K562 (cell line): Measurements from ENCODE around the gene KCNAB1. TPM values are rescaled to one million over a fixed set of nuclear protein-coding genes. Genes with fewer than 3 reads are reported as not detected.

Experiments
- ATAC-seq: fragments of 200-7000 bp; cut with Tn5 transposase; 3 replicates; pipeline ENCODE4 v1.9.1; 2020; ENCODE audit warnings: moderate library complexity
- BruUV-seq: library from RNA; stranded (reverse); fragments of 400-500 nt; replicated peaks from 2 replicates; lab custom pipeline; 2021; lab: Mats Ljungman, UMichigan
- CTCF ChIA-PET: fragments of 300-600 bp; formaldehyde crosslinking; extraction: SDS; loops from one replicate; lab custom pipeline; 2021; ENCODE audit warnings: low intra/inter-chr PET ratio; lab: Yijun Ruan, JAX
- POLR2A ChIA-PET: fragments of 300-600, 350-650 bp; sonication (Branson Sonifier 250); formaldehyde crosslinking; extraction: SDS; loops from one replicate; lab custom pipeline; 2021; ENCODE audit warnings: antibody characterized with exemption, inconsistent platforms; lab: Yijun Ruan, JAX
- DNase-seq, 4 experiments: peaks; one replicate each; pipeline versions ENCODE4 v3.0.0 to v3.0.0-alpha.2; 2011 to 2018; ENCODE audit warnings: low spot score in 3 of 4, mixed read lengths in 3 of 4; ENCODE audit errors: extremely low read depth in 1 of 4
- FAIRE-seq: peaks from 2 replicates; lab custom pipeline; 2011; peaks lifted over from hg19 to GRCh38; lab: Jason Lieb, UNC
- H2AFZ ChIP-seq: 2 replicates; pipeline ENCODE4 v1.6.0; 2011; ENCODE audit warnings: low read depth, low read length, control low read depth, inconsistent platforms
- H3K27ac ChIP-seq: fragments of 200-600 bp; 3 replicates; pipeline ENCODE4 v1.8.0; 2011; ENCODE audit warnings: low read depth, mild to moderate bottlenecking, control low read depth, inconsistent platforms, low read length, moderate library complexity, mixed read lengths; ENCODE audit errors: extremely low read depth
- H3K27me3 ChIP-seq, 2 experiments: fragments of 300-600 bp in 1 of 2; 2 replicates in 1 of 2; 3 replicates in 1 of 2; pipeline versions ENCODE4 v1.6.0 to v1.8.0; 2011; ENCODE audit warnings: inconsistent platforms in 2 of 2, low read length in 2 of 2, mild to moderate bottlenecking in 1 of 2, mixed read lengths in 1 of 2, moderate library complexity in 1 of 2; ENCODE audit not compliant: control insufficient read depth in 2 of 2, insufficient read depth in 2 of 2
- H3K36me3 ChIP-seq: fragments of 300-600 bp; 3 replicates; pipeline ENCODE4 v1.8.0; 2011; ENCODE audit warnings: mild to moderate bottlenecking, low read length, inconsistent platforms; ENCODE audit not compliant: control insufficient read depth, insufficient read depth
- H3K4me1 ChIP-seq, 2 experiments: fragments of 200-600 bp in 1 of 2; replicated peaks in 1 of 2; 2 replicates in 1 of 2; 3 replicates in 1 of 2; pipeline versions ENCODE4 v1.5.1 to v1.8.0; 2011; ENCODE audit warnings: inconsistent platforms in 2 of 2, low read length in 2 of 2, mild to moderate bottlenecking in 1 of 2, mixed read lengths in 1 of 2, moderate library complexity in 1 of 2; ENCODE audit not compliant: control insufficient read depth in 2 of 2, insufficient read depth in 2 of 2
- H3K4me2 ChIP-seq: 2 replicates; pipeline ENCODE4 v1.6.1; 2011; ENCODE audit warnings: low read length, control low read depth, inconsistent platforms, mixed read lengths; ENCODE audit not compliant: insufficient read depth
- H3K4me3 ChIP-seq: fragments of 200-600 bp; sonication (generic), shearing (Covaris generic); 2 replicates; pipeline ENCODE4 v1.5.1; 2016; ENCODE audit warnings: control low read depth, inconsistent platforms
- H3K79me2 ChIP-seq: fragments of 200-600 bp; 3 replicates; pipeline ENCODE4 v1.8.0; 2011; ENCODE audit warnings: low read length, inconsistent platforms; ENCODE audit not compliant: control insufficient read depth, insufficient read depth
- H3K9ac ChIP-seq, 2 experiments: 2 replicates each; pipeline versions ENCODE4 v1.6.0 to v1.6.1; 2011; ENCODE audit warnings: low read depth in 2 of 2, low read length in 2 of 2, control low read depth in 1 of 2, inconsistent platforms in 1 of 2, mild to moderate bottlenecking in 1 of 2, mixed read lengths in 1 of 2; ENCODE audit not compliant: insufficient read depth in 1 of 2
- H3K9me1 ChIP-seq: one replicate; pipeline ENCODE4 v1.6.0; 2011; ENCODE audit warnings: inconsistent platforms, mild to moderate bottlenecking, low read length, moderate library complexity; ENCODE audit not compliant: control insufficient read depth, insufficient read depth
- H3K9me3 ChIP-seq: replicated peaks from 2 replicates; pipeline ENCODE4 v1.5.1; 2011; ENCODE audit warnings: low read depth, low read length, inconsistent platforms; ENCODE audit not compliant: control insufficient read depth, insufficient read depth
- H4K20me1 ChIP-seq: replicated peaks from 2 replicates; pipeline ENCODE4 v1.6.1; 2011; ENCODE audit warnings: low read length, inconsistent platforms, mixed read lengths; ENCODE audit not compliant: control insufficient read depth, insufficient read depth
- BRF1 ChIP-seq: IDR thresholded peaks from 3 replicates; pipeline ENCODE4 v1.6.1; 2011; ENCODE audit warnings: borderline replicate concordance, mild to moderate bottlenecking; ENCODE audit not compliant: insufficient read length; ENCODE audit errors: extremely low read depth
- C11orf30 ChIP-seq: fragments of 450-650 bp; IDR thresholded peaks from 2 replicates; pipeline ENCODE4 v1.6.1; 2016; ENCODE audit warnings: low read depth, mild to moderate bottlenecking
- HNRNPL ChIP-seq: fragments of 200-400 bp; formaldehyde crosslinking; IDR thresholded peaks from 2 replicates; pipeline ENCODE4 v1.6.1; 2017; ENCODE audit warnings: low read depth, mild to moderate bottlenecking, low read length
- JUND ChIP-seq, 2 experiments: IDR thresholded peaks; 2 replicates in 1 of 2; 3 replicates in 1 of 2; pipeline ENCODE4 v1.6.1; 2011; ENCODE audit warnings: borderline replicate concordance in 2 of 2, low read depth in 2 of 2, low read length in 2 of 2, improper control_type of control experiment in 1 of 2, missing biosample characterization in 1 of 2, missing genetic modification characterization in 1 of 2, missing genetic modification reagents in 1 of 2
- MCM5 ChIP-seq: fragments of 450-650 bp; IDR thresholded peaks from 2 replicates; pipeline ENCODE4 v1.6.1; 2016; ENCODE audit warnings: low read depth
- NFYB ChIP-seq: IDR thresholded peaks from 2 replicates; pipeline ENCODE4 v1.6.1; 2011; ENCODE audit warnings: mild to moderate bottlenecking, moderate library complexity; ENCODE audit not compliant: insufficient read length; ENCODE audit errors: extremely low read depth
- PML ChIP-seq: IDR thresholded peaks from 2 replicates; pipeline ENCODE4 v1.6.1; 2012; ENCODE audit warnings: low read length, inconsistent platforms
- SAFB2 ChIP-seq: fragments of 200-400 bp; formaldehyde crosslinking; IDR thresholded peaks from 2 replicates; pipeline ENCODE4 v1.6.1; 2018; ENCODE audit warnings: borderline replicate concordance, low read length, low read depth, moderate library complexity; ENCODE audit not compliant: severe bottlenecking
- SREBF1 ChIP-seq: fragments of 150-350 bp; IDR thresholded peaks from 2 replicates; pipeline ENCODE4 v1.6.1; 2014; ENCODE audit warnings: antibody characterized with exemption, low read depth, low read length, borderline replicate concordance
- WHSC1 ChIP-seq: IDR thresholded peaks from one replicate; pipeline ENCODE4 v1.6.1; 2012; ENCODE audit warnings: low read length, control low read depth, inconsistent platforms
- WGBS: fragments of 100-300 bp; shearing (Covaris generic); methylation state at CpG from one replicate; pipeline ENCODE4 v1.1.6; 2016; ENCODE audit warnings: low coverage, mixed read lengths; ENCODE audit not compliant: insufficient coverage; ENCODE audit errors: missing lambda C conversion rate; 5-methylcytosine and 5-hydroxymethylcytosine counted together
- in situ Hi-C: fragments of 300-500 bp; cut with MboI; formaldehyde crosslinking; loops from 4 replicates; pipeline ENCODE4 v1.15.0; 2018; ENCODE audit warnings: inconsistent platforms, mixed read lengths
- intact Hi-C: fragments of 100-400 bp; cut with micrococcal nuclease; formaldehyde crosslinking; loops from 2 replicates; pipeline ENCODE4 v1.14.2; 2022
- polyA plus RNA-seq, 8 experiments: library from polyadenylated mRNA; depleted of rRNA in 4 of 8; stranded (reverse) in 5 of 8; unstranded in 3 of 8; fragments of >200 nt; fragmentation: Nextera tagmentation in 2 of 8; fragmentation: Illumina TruSeq in 1 of 8; extraction: Ambion mirVana in 2 of 8; extraction: Trizol in 1 of 8; gene quantifications; 2 replicates each; pipeline versions ENCODE4 v1.2.1 to v1.2.3, GENCODE V29; 2011 to 2014; ENCODE audit warnings: inconsistent platforms in 1 of 8, missing spikeins in 1 of 8
- total RNA-seq, 7 experiments: library from RNA; depleted of rRNA in 6 of 7; stranded (reverse); fragments of >200 nt in 6 of 7; fragmentation: Illumina TruSeq in 2 of 7; extraction: Trizol in 2 of 7; gene quantifications; 2 replicates each; pipeline versions ENCODE4 v1.2.1 to v1.2.3, GENCODE V29; 2011 to 2021; ENCODE audit warnings: low replicate concordance in 1 of 7
- TF ChIP-seq, protein P1 (sequence below), 2 experiments: fragments of 450-650 bp; IDR thresholded peaks; 2 replicates each; pipeline ENCODE4 v1.6.1; 2016
- TF ChIP-seq, protein P2 (sequence below): fragments of 250-450 bp; sonication (Bioruptor Pico); IDR thresholded peaks from 2 replicates; pipeline ENCODE4 v1.4.0; 2020
- TF ChIP-seq, protein P3 (sequence below), 2 experiments: fragments of 450-650 bp in 1 of 2; sonication (generic) in 1 of 2; formaldehyde crosslinking; conservative IDR thresholded peaks; 2 replicates each; pipeline versions ENCODE4 v1.4.0 to v1.8.1; 2020 to 2022; ENCODE audit warnings: mild to moderate bottlenecking in 1 of 2, missing genetic modification reagents in 1 of 2

KCNAB1 gene
- total and polyA plus RNA-seq, 9 of the 15 experiments (the other 6 are each of a cell fraction or from before 2014, with no cell fraction given) = 0.14 to 1.2 (median 0.51) TPM

DNA sequence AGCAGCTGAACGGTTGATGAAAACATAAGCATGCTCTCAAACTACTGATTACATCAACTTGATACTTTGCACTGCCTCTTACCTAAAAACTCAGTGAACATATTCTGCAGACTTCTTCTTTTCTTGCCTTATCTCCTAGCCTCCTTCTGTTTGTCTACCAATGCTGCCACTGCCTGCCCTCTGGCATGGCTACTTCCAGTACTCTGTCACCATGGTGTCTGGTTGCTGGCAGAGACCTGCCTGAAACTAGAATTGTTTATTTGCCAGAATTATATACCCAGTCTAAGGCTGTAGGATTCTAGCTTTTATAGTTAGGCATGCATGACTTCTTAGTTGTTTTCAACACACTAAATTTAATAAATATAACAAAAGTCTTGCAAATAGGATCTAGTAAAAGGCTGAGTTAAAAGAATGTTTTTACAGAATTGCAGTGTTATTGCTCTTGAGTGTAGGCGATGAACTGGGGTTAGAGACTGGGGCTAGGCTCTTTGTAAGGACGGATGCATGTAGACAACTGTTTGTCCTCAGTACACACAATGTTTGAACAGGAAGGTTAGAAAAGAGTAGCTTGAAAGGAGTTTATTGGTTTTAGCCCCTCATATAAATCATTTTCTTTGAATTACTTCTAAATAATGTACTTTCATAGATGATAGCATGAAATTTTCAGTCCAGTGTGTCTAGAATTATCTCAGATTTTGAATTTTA is 116.3 kb downstream of the KCNAB1 start:
- H3K36me3 ChIP-seq = no peaks in the 10 kb centered on the region
- in situ Hi-C loops = no loop called here
- CTCF ChIA-PET = no interaction called here
- intact Hi-C loops = no loop called here
- H3K9ac ChIP-seq = no peak overlapping the region
- H3K4me3 ChIP-seq = no peak overlapping the region
- no peak for ATAC-seq
- no peaks in the 10 kb centered on the region; a peak in 1 of 5 replicates for H3K4me1 ChIP-seq
- no peak for FAIRE-seq
- no peak overlapping the region for H3K4me2 ChIP-seq
- no peaks in the 10 kb centered on the region for H3K9me3 ChIP-seq
- H3K27ac ChIP-seq = no peak overlapping the region
- H3K9me1 ChIP-seq = no peaks in the 10 kb centered on the region
- POLR2A ChIA-PET = interaction anchor here (0.6 kb wide), 1 partner anchor 116 kb away, joined by 3 read pairs; the partner anchor contains the start of gene KCNAB1
- H3K27me3 ChIP-seq = no peaks in the 10 kb centered on the region; a peak in 1 of 5 replicates
- H3K79me2 ChIP-seq = no peaks in the 10 kb centered on the region
- H4K20me1 ChIP-seq = no peaks in the 10 kb centered on the region
- 0% methylated on average over 3 of the region's 3 CpGs for WGBS
- no peak overlapping the region for H2AFZ ChIP-seq
- no peak for DNase-seq
- BruUV-seq = no TSS peak
- no peak for TF ChIP-seq JUND (IDR thresholded peaks at IDR 0.05; ENCODE audit: borderline replicate concordance, low read depth, low read length)
- no peak for TF ChIP-seq JUND (tag; IDR thresholded peaks at IDR 0.05; ENCODE audit: borderline replicate concordance, low read depth, low read length)
- TF ChIP-seq NFYB = no peak
- no peak for TF ChIP-seq SAFB2
- TF ChIP-seq SREBF1 = no peak
- TF ChIP-seq PML = no peak
- TF ChIP-seq MCM5 = no peak
- TF ChIP-seq, protein P1, sequence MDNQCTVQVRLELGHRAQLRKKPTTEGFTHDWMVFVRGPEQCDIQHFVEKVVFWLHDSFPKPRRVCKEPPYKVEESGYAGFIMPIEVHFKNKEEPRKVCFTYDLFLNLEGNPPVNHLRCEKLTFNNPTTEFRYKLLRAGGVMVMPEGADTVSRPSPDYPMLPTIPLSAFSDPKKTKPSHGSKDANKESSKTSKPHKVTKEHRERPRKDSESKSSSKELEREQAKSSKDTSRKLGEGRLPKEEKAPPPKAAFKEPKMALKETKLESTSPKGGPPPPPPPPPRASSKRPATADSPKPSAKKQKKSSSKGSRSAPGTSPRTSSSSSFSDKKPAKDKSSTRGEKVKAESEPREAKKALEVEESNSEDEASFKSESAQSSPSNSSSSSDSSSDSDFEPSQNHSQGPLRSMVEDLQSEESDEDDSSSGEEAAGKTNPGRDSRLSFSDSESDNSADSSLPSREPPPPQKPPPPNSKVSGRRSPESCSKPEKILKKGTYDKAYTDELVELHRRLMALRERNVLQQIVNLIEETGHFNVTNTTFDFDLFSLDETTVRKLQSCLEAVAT (IDR thresholded peaks at IDR 0.05) = no peak
- TF ChIP-seq WHSC1 = no peak
- TF ChIP-seq HNRNPL = no peak
- TF ChIP-seq, protein P2, sequence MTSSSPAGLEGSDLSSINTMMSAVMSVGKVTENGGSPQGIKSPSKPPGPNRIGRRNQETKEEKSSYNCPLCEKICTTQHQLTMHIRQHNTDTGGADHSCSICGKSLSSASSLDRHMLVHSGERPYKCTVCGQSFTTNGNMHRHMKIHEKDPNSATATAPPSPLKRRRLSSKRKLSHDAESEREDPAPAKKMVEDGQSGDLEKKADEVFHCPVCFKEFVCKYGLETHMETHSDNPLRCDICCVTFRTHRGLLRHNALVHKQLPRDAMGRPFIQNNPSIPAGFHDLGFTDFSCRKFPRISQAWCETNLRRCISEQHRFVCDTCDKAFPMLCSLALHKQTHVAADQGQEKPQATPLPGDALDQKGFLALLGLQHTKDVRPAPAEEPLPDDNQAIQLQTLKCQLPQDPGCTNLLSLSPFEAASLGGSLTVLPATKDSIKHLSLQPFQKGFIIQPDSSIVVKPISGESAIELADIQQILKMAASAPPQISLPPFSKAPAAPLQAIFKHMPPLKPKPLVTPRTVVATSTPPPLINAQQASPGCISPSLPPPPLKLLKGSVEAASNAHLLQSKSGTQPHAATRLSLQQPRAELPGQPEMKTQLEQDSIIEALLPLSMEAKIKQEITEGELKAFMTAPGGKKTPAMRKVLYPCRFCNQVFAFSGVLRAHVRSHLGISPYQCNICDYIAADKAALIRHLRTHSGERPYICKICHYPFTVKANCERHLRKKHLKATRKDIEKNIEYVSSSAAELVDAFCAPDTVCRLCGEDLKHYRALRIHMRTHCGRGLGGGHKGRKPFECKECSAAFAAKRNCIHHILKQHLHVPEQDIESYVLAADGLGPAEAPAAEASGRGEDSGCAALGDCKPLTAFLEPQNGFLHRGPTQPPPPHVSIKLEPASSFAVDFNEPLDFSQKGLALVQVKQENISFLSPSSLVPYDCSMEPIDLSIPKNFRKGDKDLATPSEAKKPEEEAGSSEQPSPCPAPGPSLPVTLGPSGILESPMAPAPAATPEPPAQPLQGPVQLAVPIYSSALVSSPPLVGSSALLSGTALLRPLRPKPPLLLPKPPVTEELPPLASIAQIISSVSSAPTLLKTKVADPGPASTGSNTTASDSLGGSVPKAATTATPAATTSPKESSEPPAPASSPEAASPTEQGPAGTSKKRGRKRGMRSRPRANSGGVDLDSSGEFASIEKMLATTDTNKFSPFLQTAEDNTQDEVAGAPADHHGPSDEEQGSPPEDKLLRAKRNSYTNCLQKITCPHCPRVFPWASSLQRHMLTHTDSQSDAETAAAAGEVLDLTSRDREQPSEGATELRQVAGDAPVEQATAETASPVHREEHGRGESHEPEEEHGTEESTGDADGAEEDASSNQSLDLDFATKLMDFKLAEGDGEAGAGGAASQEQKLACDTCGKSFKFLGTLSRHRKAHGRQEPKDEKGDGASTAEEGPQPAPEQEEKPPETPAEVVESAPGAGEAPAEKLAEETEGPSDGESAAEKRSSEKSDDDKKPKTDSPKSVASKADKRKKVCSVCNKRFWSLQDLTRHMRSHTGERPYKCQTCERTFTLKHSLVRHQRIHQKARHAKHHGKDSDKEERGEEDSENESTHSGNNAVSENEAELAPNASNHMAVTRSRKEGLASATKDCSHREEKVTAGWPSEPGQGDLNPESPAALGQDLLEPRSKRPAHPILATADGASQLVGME = no peak
- TF ChIP-seq C11orf30 = no peak
- no peak for TF ChIP-seq BRF1
- TF ChIP-seq, protein P3, sequence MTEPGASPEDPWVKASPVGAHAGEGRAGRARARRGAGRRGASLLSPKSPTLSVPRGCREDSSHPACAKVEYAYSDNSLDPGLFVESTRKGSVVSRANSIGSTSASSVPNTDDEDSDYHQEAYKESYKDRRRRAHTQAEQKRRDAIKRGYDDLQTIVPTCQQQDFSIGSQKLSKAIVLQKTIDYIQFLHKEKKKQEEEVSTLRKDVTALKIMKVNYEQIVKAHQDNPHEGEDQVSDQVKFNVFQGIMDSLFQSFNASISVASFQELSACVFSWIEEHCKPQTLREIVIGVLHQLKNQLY (CRISPR knock-in tag; conservative IDR thresholded peaks at IDR 0.05) = no peak
